OCI-LY3 (cell line): ENCODE measurements around the gene NARS2.
"Not testable (repeated sequence)": the region's sequence is repeated elsewhere in the genome, so short reads cannot be mapped to it uniquely, and the experiment has no call there.

Experiments
- H2AFZ ChIP-seq: fragments of 200-600, 300-600 bp; shearing (Covaris generic); 2 replicates; pipeline ENCODE4 v1.6.0; 2014; ENCODE audit warnings: antibody characterized with exemption, low read depth, low read length
- H3K27ac ChIP-seq: fragments of 200-600, 300-600 bp; sonication (generic); 2 replicates; pipeline ENCODE4 v1.5.1; 2014; ENCODE audit warnings: mild to moderate bottlenecking, low read length, moderate library complexity, mixed read lengths
- H3K27me3 ChIP-seq: fragments of 200-600, 300-600 bp; sonication (generic); 2 replicates; pipeline ENCODE4 v1.6.1; 2014; ENCODE audit warnings: low read depth, low read length, mixed read lengths
- H3K36me3 ChIP-seq: fragments of 200-600, 300-600 bp; sonication (generic); replicated peaks from 2 replicates; pipeline ENCODE3; 2014; ENCODE audit warnings: low read depth, low read length, mixed read lengths
- H3K4me1 ChIP-seq: fragments of 300-600, 200-600 bp; sonication (generic); 2 replicates; pipeline ENCODE4 v1.6.1; 2014; ENCODE audit warnings: low read length, mixed read lengths
- H3K4me2 ChIP-seq: fragments of 200-600, 300-600 bp; sonication (generic); 2 replicates; pipeline ENCODE4 v1.6.1; 2014; ENCODE audit warnings: low read length, mixed read lengths
- H3K4me3 ChIP-seq: fragments of 300-600, 200-600 bp; sonication (generic); 2 replicates; pipeline ENCODE4 v1.5.1; 2014; ENCODE audit warnings: antibody characterized with exemption, mild to moderate bottlenecking, low read length, moderate library complexity
- H3K79me2 ChIP-seq: fragments of 300-600, 200-600 bp; shearing (Covaris generic); 2 replicates; pipeline ENCODE4 v1.6.1; 2014; ENCODE audit warnings: mild to moderate bottlenecking, low read length, mixed read lengths
- H3K9ac ChIP-seq: fragments of 300-600, 200-600 bp; shearing (Covaris generic); 2 replicates; pipeline ENCODE4 v1.6.0; 2014; ENCODE audit warnings: mild to moderate bottlenecking, low read length, moderate library complexity
- H3K9me3 ChIP-seq: fragments of 200-600, 300-600 bp; shearing (Covaris generic); 2 replicates; pipeline ENCODE4 v1.6.1; 2014; ENCODE audit warnings: low read length, mixed read lengths; ENCODE audit not compliant: insufficient read depth
- H4K20me1 ChIP-seq: fragments of 200-600, 300-600 bp; sonication (generic); 2 replicates; pipeline ENCODE4 v1.6.1; 2016; ENCODE audit warnings: low read length, mixed read lengths; ENCODE audit not compliant: insufficient read depth
- CTCF ChIP-seq: fragments of 200-600, 300-600 bp; sonication (generic); IDR thresholded peaks from 2 replicates; pipeline ENCODE4 v1.5.1; 2014; ENCODE audit warnings: antibody characterized with exemption, low read length, low read depth
- EZH2phosphoT487 ChIP-seq: fragments of 200-600 bp; shearing (Covaris generic); IDR thresholded peaks from 2 replicates; pipeline ENCODE4 v1.6.1; 2018; ENCODE audit warnings: antibody characterized with exemption, mixed run types, low read depth

The NARS2 gene

GRCh38 chr11:78555592-78555991 lies 19.1 kb downstream of the NARS2 start:
- H3K36me3 ChIP-seq, result peaks cover 35% of the 10 kb centered on the region
- no peaks in the 10 kb centered on the region for H4K20me1 ChIP-seq

GRCh38 chr11:78552881-78553280 lies 21.8 kb downstream of the NARS2 start:
- H3K36me3 ChIP-seq, result peaks cover 27% of the 10 kb centered on the region
- no peak overlapping the region for H2AFZ ChIP-seq
- H3K9me3 ChIP-seq, result no peaks in the 10 kb centered on the region
- TF ChIP-seq CTCF (no peak), EZH2phosphoT487 (no peak)
- H4K20me1 ChIP-seq, result no peaks in the 10 kb centered on the region
- H3K4me2 ChIP-seq, result no peak overlapping the region
- H3K4me1 ChIP-seq, result no peaks in the 10 kb centered on the region
- H3K27me3 ChIP-seq, result no peaks in the 10 kb centered on the region
- no peak overlapping the region for H3K4me3 ChIP-seq
- H3K9ac ChIP-seq, result no peak overlapping the region
- no peak overlapping the region for H3K27ac ChIP-seq
- H3K79me2 ChIP-seq, result peaks cover 9% of the 10 kb centered on the region

More at GRCh38 chr11:78555592-78555991, 19.1 kb downstream of the NARS2 start:
- Histone ChIP-seq H3K4me2 (no peak overlapping the region), H3K4me3 (no peak overlapping the region), H3K27me3 (no peaks in the 10 kb centered on the region), H3K79me2 (peaks cover 14% of the 10 kb centered on the region), H3K9me3 (no peaks in the 10 kb centered on the region), H2AFZ (no peak overlapping the region), H3K4me1 (peaks cover 11% of the 10 kb centered on the region), H3K9ac (no peak overlapping the region), H3K27ac (no peak overlapping the region)
- no peak for TF ChIP-seq EZH2phosphoT487
- TF ChIP-seq CTCF, result no peak

GRCh38 chr11:78552139-78552538 lies 22.5 kb downstream of the NARS2 start:
- not testable (repeated sequence) for H3K27ac ChIP-seq

GRCh38 chr11:78551066-78551465 lies 23.6 kb downstream of the NARS2 start:
- peaks cover 21% of the 10 kb centered on the region for H3K36me3 ChIP-seq
- no peaks in the 10 kb centered on the region for H4K20me1 ChIP-seq
- no peak overlapping the region for H3K4me3 ChIP-seq
- peaks cover 11% of the 10 kb centered on the region for H3K79me2 ChIP-seq
- no peaks in the 10 kb centered on the region for H3K27me3 ChIP-seq
- no peak overlapping the region for H2AFZ ChIP-seq
- H3K27ac ChIP-seq, result no peak overlapping the region
- no peaks in the 10 kb centered on the region for H3K4me1 ChIP-seq
- no peak overlapping the region for H3K4me2 ChIP-seq
- no peak overlapping the region for H3K9ac ChIP-seq
- TF ChIP-seq EZH2phosphoT487 (no peak), CTCF (no peak)
- H3K9me3 ChIP-seq, result no peaks in the 10 kb centered on the region

More at GRCh38 chr11:78552139-78552538, 22.5 kb downstream of the NARS2 start:
- peaks cover 11% of the 10 kb centered on the region for H3K79me2 ChIP-seq
- not testable (repeated sequence) for H4K20me1 ChIP-seq, H3K4me2 ChIP-seq, H3K4me1 ChIP-seq, H2AFZ ChIP-seq, H3K27me3 ChIP-seq, H3K4me3 ChIP-seq, H3K9ac ChIP-seq, H3K9me3 ChIP-seq
- peaks cover 30% of the 10 kb centered on the region for H3K36me3 ChIP-seq
